Measurements from ENCODE around the gene FOXP2.

FOXP2 gene

DNA sequence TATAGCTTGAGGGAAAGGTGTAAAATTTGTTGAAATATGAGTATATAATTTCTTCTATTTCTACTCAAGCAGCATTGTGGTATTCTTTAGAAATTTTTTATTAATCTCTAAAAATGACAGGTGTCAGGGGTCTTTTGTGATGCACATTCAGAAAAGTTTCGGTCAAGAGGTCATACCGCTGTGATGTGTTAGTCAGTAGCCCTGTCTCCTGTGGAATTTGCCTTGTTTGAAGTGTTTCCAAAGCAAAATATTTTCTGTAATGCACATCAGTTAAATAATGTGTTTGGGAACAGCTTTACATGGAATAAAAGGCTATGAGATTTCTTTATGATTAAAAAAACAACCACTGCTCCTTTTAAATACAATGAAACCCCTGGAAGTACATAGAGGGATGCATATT is 35.8 kb downstream of the FOXP2 start:
- no peak for TF ChIP-seq EZH2phosphoT487 (IDR thresholded peaks at IDR 0.05; ENCODE audit: borderline replicate concordance)
- TF ChIP-seq CTCF (conservative IDR thresholded peaks at IDR 0.05; ENCODE audit: low read length): no peak
- Histone ChIP-seq H3K4me2 (ENCODE audit: low read depth, low read length, poor library complexity, severe bottlenecking) (no peak overlapping the region), H3K79me2 (ENCODE audit: insufficient read depth, low read length) (no peaks in the 10 kb centered on the region), H3K27me3 (ENCODE audit: insufficient read depth, low read length, poor library complexity, severe bottlenecking) (no peaks in the 10 kb centered on the region), H3K9me2 (replicated peaks; ENCODE audit: low read depth, low read length) (no peaks in the 10 kb centered on the region), H3K4me1 (ENCODE audit: insufficient read depth, low read length, poor library complexity, severe bottlenecking) (no peaks in the 10 kb centered on the region), H3F3A (ENCODE audit: low read depth) (no peaks in the 10 kb centered on the region), H3K9ac (ENCODE audit: low read depth, low read length, poor library complexity, severe bottlenecking) (no peak overlapping the region), H3K36me3 (ENCODE audit: insufficient read depth, low read length) (no peaks in the 10 kb centered on the region), H4K20me1 (ENCODE audit: insufficient read depth, low read length, poor library complexity, severe bottlenecking) (no peaks in the 10 kb centered on the region), H3K4me3 (ENCODE audit: low read length, poor library complexity, severe bottlenecking) (no peak overlapping the region), H3K9me3 (ENCODE audit: insufficient read depth, low read depth, low read length) (no peaks in the 10 kb centered on the region), H2AFZ (ENCODE audit: low read length) (no peak overlapping the region)

DNA sequence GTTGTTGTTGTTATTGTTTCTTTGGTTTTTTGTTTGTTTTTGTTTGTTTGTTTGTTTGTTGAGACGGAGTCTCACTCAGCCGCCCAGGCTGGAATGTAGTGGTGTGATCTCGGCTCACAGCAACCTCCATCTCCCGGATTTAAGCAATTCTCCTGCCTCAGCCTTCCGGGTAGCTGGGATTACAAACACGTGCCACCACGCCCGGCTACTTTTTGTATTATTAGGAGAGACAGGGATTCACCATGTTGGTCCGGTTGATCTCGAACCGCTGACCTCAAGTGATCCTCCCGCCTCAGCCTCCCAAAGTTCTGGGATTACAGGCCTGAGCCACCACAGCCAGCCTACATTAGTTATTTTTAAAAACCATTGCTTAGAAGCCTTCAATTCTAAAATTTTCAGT is 45.0 kb downstream of the FOXP2 start:
- TF ChIP-seq EZH2phosphoT487 (IDR thresholded peaks at IDR 0.05; ENCODE audit: borderline replicate concordance): no peak
- TF ChIP-seq CTCF (conservative IDR thresholded peaks at IDR 0.05; ENCODE audit: low read length): no peak
- Histone ChIP-seq H3K4me2 (ENCODE audit: low read depth, low read length, poor library complexity, severe bottlenecking) (no peak overlapping the region), H3K79me2 (ENCODE audit: insufficient read depth, low read length) (no peaks in the 10 kb centered on the region), H3K36me3 (ENCODE audit: insufficient read depth, low read length) (no peaks in the 10 kb centered on the region), H3K9me2 (replicated peaks; ENCODE audit: low read depth, low read length) (no peaks in the 10 kb centered on the region), H3K9me3 (ENCODE audit: insufficient read depth, low read depth, low read length) (no peaks in the 10 kb centered on the region), H4K20me1 (ENCODE audit: insufficient read depth, low read length, poor library complexity, severe bottlenecking) (no peaks in the 10 kb centered on the region), H3F3A (ENCODE audit: low read depth) (no peaks in the 10 kb centered on the region), H3K9ac (ENCODE audit: low read depth, low read length, poor library complexity, severe bottlenecking) (no peak overlapping the region), H3K4me3 (ENCODE audit: low read length, poor library complexity, severe bottlenecking) (no peak overlapping the region), H2AFZ (ENCODE audit: low read length) (no peak overlapping the region), H3K4me1 (ENCODE audit: insufficient read depth, low read length, poor library complexity, severe bottlenecking) (no peaks in the 10 kb centered on the region), H3K27me3 (ENCODE audit: insufficient read depth, low read length, poor library complexity, severe bottlenecking) (no peaks in the 10 kb centered on the region)

- H3K4me2 ChIP-seq (ENCODE audit: low read depth, low read length, poor library complexity, severe bottlenecking): no peak overlapping the region
- TF ChIP-seq EZH2phosphoT487 (IDR thresholded peaks at IDR 0.05; ENCODE audit: borderline replicate concordance) (no peak), CTCF (conservative IDR thresholded peaks at IDR 0.05; ENCODE audit: low read length) (no peak)
- H3K27me3 ChIP-seq (ENCODE audit: insufficient read depth, low read length, poor library complexity, severe bottlenecking): no peaks in the 10 kb centered on the region
- no peak overlapping the region for H2AFZ ChIP-seq (ENCODE audit: low read length)
- no peaks in the 10 kb centered on the region for H3K9me3 ChIP-seq (ENCODE audit: insufficient read depth, low read depth, low read length)
- no peak overlapping the region for H3K9ac ChIP-seq (ENCODE audit: low read depth, low read length, poor library complexity, severe bottlenecking)
- no peaks in the 10 kb centered on the region for H4K20me1 ChIP-seq (ENCODE audit: insufficient read depth, low read length, poor library complexity, severe bottlenecking)
- H3K4me3 ChIP-seq (ENCODE audit: low read length, poor library complexity, severe bottlenecking): no peak overlapping the region
- H3F3A ChIP-seq (ENCODE audit: low read depth): no peaks in the 10 kb centered on the region
- H3K9me2 ChIP-seq (replicated peaks; ENCODE audit: low read depth, low read length): no peaks in the 10 kb centered on the region
- no peaks in the 10 kb centered on the region for H3K4me1 ChIP-seq (ENCODE audit: insufficient read depth, low read length, poor library complexity, severe bottlenecking)
- no peaks in the 10 kb centered on the region for H3K79me2 ChIP-seq (ENCODE audit: insufficient read depth, low read length)
- no peaks in the 10 kb centered on the region for H3K36me3 ChIP-seq (ENCODE audit: insufficient read depth, low read length)
Measured at GRCh38 chr7:114460021-114460420, 45.4 kb downstream of the FOXP2 start.

All from Loucy (cell line).